Sigmoid colon (tissue), 4 donors: ENCODE results near the gene TSACC.

ENCODE experiments used
- POLR2A ChIP-seq, 2 donors: fragments of 450-650 bp; IDR thresholded peaks; one replicate each; pipeline ENCODE4 v1.6.1; 2016; ENCODE audit warnings: antibody characterized with exemption in 2 of 2, mild to moderate bottlenecking in 2 of 2, moderate library complexity in 2 of 2
- POLR2AphosphoS5 ChIP-seq, 4 donors: sonication (generic); formaldehyde crosslinking; IDR thresholded peaks; one replicate each; pipeline ENCODE4 v1.6.1; 2017; ENCODE audit warnings: antibody characterized with exemption in 4 of 4
- TF ChIP-seq, protein P1 (sequence below), 4 experiments: fragments of 450-650 bp in 3 of 4; fragments of 200-600 bp in 1 of 4; IDR thresholded peaks; one replicate each; pipeline ENCODE4 v1.5.1; 2016 to 2019; ENCODE audit warnings: antibody characterized with exemption in 4 of 4, mild to moderate bottlenecking in 3 of 4, moderate library complexity in 2 of 4

DNA sequence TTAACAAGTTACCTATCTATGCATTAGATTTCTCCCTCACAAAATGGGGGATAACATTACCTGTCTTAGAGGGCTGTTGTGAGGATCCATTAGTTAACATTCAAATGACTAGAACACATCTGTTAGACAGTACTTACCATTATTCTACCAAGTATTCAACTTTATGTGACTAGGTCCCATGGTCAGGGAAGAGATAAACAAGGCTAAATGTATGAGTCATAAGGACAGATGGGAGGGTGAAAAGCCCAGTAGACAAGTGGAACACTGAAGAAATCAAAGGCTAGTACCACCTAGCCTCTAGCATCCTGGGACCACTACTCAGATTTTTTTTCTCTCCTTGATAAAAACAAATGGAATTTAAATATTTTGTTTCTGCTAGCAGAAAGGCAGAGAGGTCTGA lies 30.2 kb upstream of the TSACC start:
- TF ChIP-seq, protein P1, sequence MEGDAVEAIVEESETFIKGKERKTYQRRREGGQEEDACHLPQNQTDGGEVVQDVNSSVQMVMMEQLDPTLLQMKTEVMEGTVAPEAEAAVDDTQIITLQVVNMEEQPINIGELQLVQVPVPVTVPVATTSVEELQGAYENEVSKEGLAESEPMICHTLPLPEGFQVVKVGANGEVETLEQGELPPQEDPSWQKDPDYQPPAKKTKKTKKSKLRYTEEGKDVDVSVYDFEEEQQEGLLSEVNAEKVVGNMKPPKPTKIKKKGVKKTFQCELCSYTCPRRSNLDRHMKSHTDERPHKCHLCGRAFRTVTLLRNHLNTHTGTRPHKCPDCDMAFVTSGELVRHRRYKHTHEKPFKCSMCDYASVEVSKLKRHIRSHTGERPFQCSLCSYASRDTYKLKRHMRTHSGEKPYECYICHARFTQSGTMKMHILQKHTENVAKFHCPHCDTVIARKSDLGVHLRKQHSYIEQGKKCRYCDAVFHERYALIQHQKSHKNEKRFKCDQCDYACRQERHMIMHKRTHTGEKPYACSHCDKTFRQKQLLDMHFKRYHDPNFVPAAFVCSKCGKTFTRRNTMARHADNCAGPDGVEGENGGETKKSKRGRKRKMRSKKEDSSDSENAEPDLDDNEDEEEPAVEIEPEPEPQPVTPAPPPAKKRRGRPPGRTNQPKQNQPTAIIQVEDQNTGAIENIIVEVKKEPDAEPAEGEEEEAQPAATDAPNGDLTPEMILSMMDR (IDR thresholded peaks at IDR 0.05), result peak in 1 of 4 experiments; percentile 10
- TF ChIP-seq POLR2A (IDR thresholded peaks at IDR 0.05) (no peak), POLR2AphosphoS5 (IDR thresholded peaks at IDR 0.05) (no peak)
